Muscle layer of colon (tissue), 2 donors: ENCODE results near the gene C2CD3.
"Not testable (repeated sequence)": the region's sequence is repeated elsewhere in the genome, so short reads cannot be mapped to it uniquely, and the experiment has no call there.

ENCODE experiments used
- H3K27ac ChIP-seq: one replicate; pipeline ENCODE4 v1.7.0; 2013; ENCODE audit warnings: low read depth, mild to moderate bottlenecking, low read length, moderate library complexity
- H3K27me3 ChIP-seq, 2 donors: one replicate each; pipeline ENCODE4 v1.7.0; 2013; ENCODE audit warnings: low read length in 2 of 2, mild to moderate bottlenecking in 2 of 2; ENCODE audit not compliant: insufficient read depth in 2 of 2, control insufficient read depth in 1 of 2
- H3K36me3 ChIP-seq: one replicate; pipeline ENCODE4 v1.7.0; 2013; ENCODE audit warnings: mild to moderate bottlenecking, low read length; ENCODE audit not compliant: insufficient read depth
- H3K4me1 ChIP-seq: one replicate; pipeline ENCODE4 v1.7.0; 2013; ENCODE audit warnings: mild to moderate bottlenecking, low read length; ENCODE audit not compliant: insufficient read depth
- H3K4me3 ChIP-seq, 2 donors: one replicate each; pipeline ENCODE4 v1.7.0; 2013; ENCODE audit warnings: low read length in 2 of 2, low read depth in 1 of 2, mild to moderate bottlenecking in 1 of 2, moderate library complexity in 1 of 2
- H3K9ac ChIP-seq: one replicate; pipeline ENCODE4 v1.7.0; 2013; ENCODE audit warnings: low read length
- H3K9me3 ChIP-seq: one replicate; pipeline ENCODE4 v1.7.0; 2013; ENCODE audit warnings: mild to moderate bottlenecking, low read length
- donor health status: abdominal sarcoma.
- donor health status: Adenocarcinoma of cecum.

Gene C2CD3

DNA sequence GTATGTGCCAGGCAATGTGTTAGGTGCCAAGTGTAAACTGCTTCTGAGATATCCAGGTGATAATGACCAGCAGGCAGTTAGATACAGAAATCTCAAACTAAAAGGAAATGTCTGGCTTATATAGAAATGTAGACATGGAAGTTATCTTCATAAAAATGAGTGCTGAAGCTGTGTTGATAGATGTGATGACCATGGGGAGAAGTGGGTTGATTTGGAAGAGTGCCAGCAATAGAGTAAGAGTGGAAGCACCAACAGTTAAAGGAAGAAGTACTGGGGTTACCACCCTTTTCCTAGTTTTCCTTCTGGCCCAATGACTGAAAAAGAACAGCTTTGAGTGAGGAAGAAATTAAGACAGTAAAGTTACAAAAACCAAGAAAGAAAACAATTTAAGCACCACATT is 68.5 kb downstream of the C2CD3 start:
- no peak overlapping the region for H3K9ac ChIP-seq
- H3K4me3 ChIP-seq = no peak overlapping the region
- peaks cover 44% of the 10 kb centered on the region for H3K36me3 ChIP-seq
- H3K27ac ChIP-seq = no peak overlapping the region
- H3K4me1 ChIP-seq = no peaks in the 10 kb centered on the region
- H3K9me3 ChIP-seq = no peaks in the 10 kb centered on the region
- H3K27me3 ChIP-seq = no peaks in the 10 kb centered on the region

DNA sequence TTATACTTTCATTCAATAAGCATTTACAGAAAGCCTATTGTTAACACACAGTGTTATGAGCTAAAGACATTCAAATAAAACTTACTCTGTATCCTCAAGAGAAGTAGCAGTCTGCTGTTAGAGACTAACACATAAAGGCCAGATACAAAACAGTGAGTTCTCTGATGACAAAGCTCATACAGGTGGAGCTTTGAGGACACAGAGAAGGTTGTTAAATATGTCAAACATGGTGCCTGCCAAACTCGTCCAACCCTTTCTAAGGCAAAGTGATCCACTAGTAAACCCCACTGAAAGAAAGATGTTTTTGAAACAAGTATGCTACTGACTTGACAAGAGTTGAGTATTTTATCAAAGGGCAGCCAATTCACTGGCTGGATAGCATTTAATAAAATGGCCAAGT is 70.1 kb downstream of the C2CD3 start:
- peaks cover 38% of the 10 kb centered on the region for H3K36me3 ChIP-seq
- H3K9ac ChIP-seq = no peak overlapping the region
- no peaks in the 10 kb centered on the region for H3K4me1 ChIP-seq
- H3K27ac ChIP-seq = no peak overlapping the region
- H3K27me3 ChIP-seq = no peaks in the 10 kb centered on the region
- no peaks in the 10 kb centered on the region for H3K9me3 ChIP-seq
- no peak overlapping the region for H3K4me3 ChIP-seq

DNA sequence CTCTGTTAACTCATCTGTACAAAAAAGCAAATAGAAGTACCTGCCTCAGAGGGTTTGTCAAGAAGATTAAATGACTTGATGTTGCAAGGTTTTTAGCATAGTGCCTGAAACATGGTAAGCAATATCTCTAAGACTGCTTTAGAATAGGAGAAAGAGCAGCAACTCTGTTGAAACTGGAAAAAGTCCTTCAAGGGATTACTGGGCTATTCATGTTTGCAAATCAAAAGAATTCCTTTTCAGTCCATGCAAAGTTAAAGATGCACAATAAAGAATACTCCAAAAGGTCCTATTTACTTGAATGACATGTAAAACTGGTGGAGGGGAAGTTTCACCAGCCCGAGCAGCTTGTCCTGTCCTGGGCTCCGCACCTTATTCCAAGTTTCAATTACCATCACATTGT is 70.6 kb downstream of the C2CD3 start:
- no peaks in the 10 kb centered on the region for H3K4me1 ChIP-seq
- no peaks in the 10 kb centered on the region for H3K27me3 ChIP-seq
- no peak overlapping the region for H3K27ac ChIP-seq
- no peak overlapping the region for H3K9ac ChIP-seq
- peaks cover 35% of the 10 kb centered on the region for H3K36me3 ChIP-seq
- H3K9me3 ChIP-seq = no peaks in the 10 kb centered on the region
- H3K4me3 ChIP-seq = no peak overlapping the region

DNA sequence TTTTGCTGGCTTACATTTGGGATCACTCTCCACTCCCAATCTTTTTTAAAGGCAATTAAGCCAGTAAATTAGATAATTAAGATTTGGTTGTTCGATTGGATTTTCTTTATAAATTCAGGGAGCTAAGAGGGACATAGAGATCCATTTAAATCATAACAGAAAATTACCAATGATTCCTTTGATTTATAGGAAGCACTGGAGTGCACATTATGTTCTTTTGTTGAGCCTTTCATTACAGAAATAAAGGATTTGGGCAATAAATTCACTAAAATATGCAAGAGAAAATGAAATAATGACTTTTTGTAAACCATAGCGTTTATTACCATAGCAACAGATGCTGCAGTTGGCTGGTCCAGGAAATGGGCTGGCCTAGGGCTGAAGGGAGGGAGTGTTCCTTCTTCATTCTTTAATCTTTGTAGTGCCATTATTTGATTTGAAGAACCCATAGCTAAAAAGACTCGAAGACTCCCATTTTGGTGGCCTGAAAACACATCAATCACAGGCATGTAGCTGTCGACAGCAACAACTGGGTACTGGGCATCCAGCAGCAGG is 73.0 kb downstream of the C2CD3 start:
- H3K9me3 ChIP-seq = no peaks in the 10 kb centered on the region
- H3K36me3 ChIP-seq = peaks cover 27% of the 10 kb centered on the region
- no peaks in the 10 kb centered on the region for H3K4me1 ChIP-seq
- H3K27me3 ChIP-seq = no peaks in the 10 kb centered on the region
- no peak overlapping the region for H3K4me3 ChIP-seq
- no peak overlapping the region for H3K27ac ChIP-seq
- no peak overlapping the region for H3K9ac ChIP-seq

GRCh38 chr11:74094393-74094792 is 76.4 kb downstream of the C2CD3 start:
- peaks cover 38% of the 10 kb centered on the region for H3K36me3 ChIP-seq
- H3K4me1 ChIP-seq = no peaks in the 10 kb centered on the region
- no peaks in the 10 kb centered on the region for H3K27me3 ChIP-seq

DNA sequence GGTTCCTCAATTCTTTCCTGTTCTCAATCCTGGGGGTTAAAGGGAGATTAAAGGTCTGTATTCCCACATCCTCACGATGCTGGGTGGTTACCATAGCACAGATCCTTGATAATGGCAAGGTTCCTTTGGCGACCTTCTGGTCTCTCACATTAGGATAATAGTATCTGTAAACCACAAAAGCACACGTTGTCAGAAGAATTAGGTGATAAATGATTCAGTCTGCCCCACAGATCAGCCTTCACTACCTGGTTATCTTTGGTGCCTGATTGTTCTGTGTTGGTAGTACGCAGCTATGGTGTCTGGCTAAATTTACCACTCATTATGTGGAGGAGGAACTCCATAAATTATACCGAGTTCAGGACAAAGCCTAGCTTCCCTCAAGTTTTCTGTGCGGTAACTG is 78.4 kb downstream of the C2CD3 start:
- Histone ChIP-seq H3K27ac (no peak overlapping the region), H3K4me3 (no peak overlapping the region), H3K9ac (no peak overlapping the region), H3K36me3 (peaks cover 42% of the 10 kb centered on the region), H3K4me1 (no peaks in the 10 kb centered on the region), H3K27me3 (no peaks in the 10 kb centered on the region), H3K9me3 (no peaks in the 10 kb centered on the region)

More at GRCh38 chr11:74094393-74094792, 76.4 kb downstream of the C2CD3 start:
- no peak overlapping the region for H3K4me3 ChIP-seq
- no peak overlapping the region for H3K27ac ChIP-seq
- H3K9ac ChIP-seq = no peak overlapping the region
- no peaks in the 10 kb centered on the region for H3K9me3 ChIP-seq

DNA sequence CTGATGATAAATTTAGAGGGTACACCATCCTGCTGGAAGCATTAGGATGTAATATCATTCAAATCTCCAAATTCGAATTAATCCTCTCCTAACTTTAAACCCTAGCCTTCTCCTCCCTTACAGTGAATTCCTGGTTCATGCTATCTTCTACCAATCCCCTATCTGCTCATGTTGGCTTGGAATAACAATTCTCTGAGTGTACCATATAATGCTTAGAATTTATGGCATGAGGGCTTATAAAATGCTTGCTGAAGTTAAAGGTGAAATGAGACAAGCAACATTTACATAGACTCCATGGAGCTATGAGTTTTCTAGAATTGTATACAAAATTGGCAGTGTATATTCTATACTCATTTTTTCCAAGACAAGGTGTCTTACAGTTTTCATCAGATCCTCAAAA is 79.3 kb downstream of the C2CD3 start:
- H3K27me3 ChIP-seq = no peaks in the 10 kb centered on the region
- no peak overlapping the region for H3K4me3 ChIP-seq
- H3K36me3 ChIP-seq = peaks cover 43% of the 10 kb centered on the region
- no peak overlapping the region for H3K9ac ChIP-seq
- H3K4me1 ChIP-seq = no peaks in the 10 kb centered on the region
- no peak overlapping the region for H3K27ac ChIP-seq
- no peaks in the 10 kb centered on the region for H3K9me3 ChIP-seq

GRCh38 chr11:74090701-74091100 is 80.1 kb downstream of the C2CD3 start:
- H3K9me3 ChIP-seq = no peaks in the 10 kb centered on the region
- H3K27me3 ChIP-seq = no peaks in the 10 kb centered on the region
- H3K36me3 ChIP-seq = peaks cover 52% of the 10 kb centered on the region
- no peak overlapping the region for H3K27ac ChIP-seq
- no peak overlapping the region for H3K9ac ChIP-seq
- H3K4me1 ChIP-seq = no peaks in the 10 kb centered on the region
- H3K4me3 ChIP-seq = no peak overlapping the region

GRCh38 chr11:74086242-74086884 is 84.4 kb downstream of the C2CD3 start:
- peaks cover 37% of the 10 kb centered on the region for H3K36me3 ChIP-seq
- H3K4me3 ChIP-seq = no peak overlapping the region
- no peak overlapping the region for H3K9ac ChIP-seq
- H3K27me3 ChIP-seq = no peaks in the 10 kb centered on the region
- H3K4me1 ChIP-seq = no peaks in the 10 kb centered on the region
- no peak overlapping the region for H3K27ac ChIP-seq
- no peaks in the 10 kb centered on the region for H3K9me3 ChIP-seq

- H3K27me3 ChIP-seq = no peaks in the 10 kb centered on the region
- no peak overlapping the region for H3K27ac ChIP-seq
- no peaks in the 10 kb centered on the region for H3K9me3 ChIP-seq
- no peaks in the 10 kb centered on the region for H3K4me1 ChIP-seq
- H3K4me3 ChIP-seq = no peak overlapping the region
- no peak overlapping the region for H3K9ac ChIP-seq
- H3K36me3 ChIP-seq = peaks cover 30% of the 10 kb centered on the region
Observed at GRCh38 chr11:74085542-74085892, 85.3 kb downstream of the C2CD3 start.

DNA sequence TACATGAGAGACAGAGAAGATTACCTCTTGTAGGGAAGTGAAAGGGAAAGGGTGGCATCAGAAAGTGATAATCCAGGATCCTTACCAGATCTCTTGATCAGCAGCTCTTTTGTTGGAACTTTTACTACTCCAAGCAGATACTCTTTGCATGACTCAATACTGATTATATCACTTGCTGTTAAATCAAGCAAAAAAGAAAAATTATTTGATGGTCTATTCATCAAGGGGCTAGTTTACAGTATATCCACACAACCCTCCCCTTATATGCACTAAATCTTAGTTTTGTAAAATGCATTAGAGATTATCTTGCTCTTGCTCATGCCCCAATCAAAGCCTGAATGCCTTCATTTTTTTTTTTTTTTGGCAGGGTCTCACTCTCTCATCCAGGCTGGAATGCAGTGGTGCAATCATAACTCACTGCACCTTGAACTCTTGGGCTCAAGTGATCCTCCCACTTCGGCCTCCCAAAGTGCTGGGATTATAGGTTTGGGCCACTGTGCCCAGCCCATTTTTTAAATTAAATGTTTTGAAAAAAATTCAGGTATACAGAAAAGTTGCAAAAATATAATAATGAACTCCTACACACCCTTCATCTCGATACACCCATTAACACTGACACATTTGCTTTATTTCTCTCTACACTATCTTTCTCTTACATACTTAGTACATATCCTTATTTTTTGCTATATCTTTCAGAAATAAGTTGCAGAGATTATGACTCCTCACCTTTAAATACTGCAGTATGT is 85.8 kb downstream of the C2CD3 start:
- H3K27me3 ChIP-seq = no peaks in the 10 kb centered on the region
- no peak overlapping the region for H3K27ac ChIP-seq
- H3K36me3 ChIP-seq = peaks cover 25% of the 10 kb centered on the region
- no peaks in the 10 kb centered on the region for H3K4me1 ChIP-seq
- H3K9me3 ChIP-seq = no peaks in the 10 kb centered on the region
- H3K4me3 ChIP-seq = no peak overlapping the region
- H3K9ac ChIP-seq = no peak overlapping the region

GRCh38 chr11:74083927-74084326 is 86.9 kb downstream of the C2CD3 start:
- H3K4me1 ChIP-seq, H3K9ac ChIP-seq, H3K4me3 ChIP-seq, H3K27me3 ChIP-seq, H3K9me3 ChIP-seq, H3K27ac ChIP-seq: not testable (repeated sequence)
- H3K36me3 ChIP-seq = peaks cover 16% of the 10 kb centered on the region
